ENCODE results near the gene PROKR1. TPM values are rescaled to one million over a fixed set of nuclear protein-coding genes. Genes with fewer than 3 reads are reported as not detected.

PROKR1 gene
- total and polyA plus RNA-seq, 2 donors (not counting 1 experiment from before 2014, with no cell fraction given): 0.01 TPM; not detected in 1

GRCh38 chr2:68695971-68696370 lies 52.6 kb downstream of the PROKR1 start:
- no peaks in the 10 kb centered on the region for H4K20me1 ChIP-seq (ENCODE audit: control insufficient read depth, insufficient read depth, low read length, poor library complexity, severe bottlenecking)
- no peak overlapping the region for H3K9ac ChIP-seq (ENCODE audit: low read length)
- Mint-ChIP-seq H3K27ac (no peak overlapping the region), H3K27me3 (no peaks in the 10 kb centered on the region), H3K9me3 (ENCODE audit: insufficient read depth) (no peaks in the 10 kb centered on the region), H3K4me3 (no peak overlapping the region), H3K4me1 (peaks cover 15% of the 10 kb centered on the region)
- peaks cover 12 to 14% of the 10 kb centered on the region in 2 donors for H3K4me1 ChIP-seq (ENCODE audit: control insufficient read depth in 2 of 2, insufficient read depth in 2 of 2, low read length in 2 of 2)
- WGBS (ENCODE audit: insufficient coverage): 100% methylated on average over 2 of the region's 4 CpGs
- TF ChIP-seq CTCF (IDR thresholded peaks at IDR 0.05) (no peak), EZH2 (IDR thresholded peaks at IDR 0.05; ENCODE audit: borderline replicate concordance, insufficient read depth, low read depth, low read length, poor library complexity, severe bottlenecking) (no peak)
- H3K9me3 ChIP-seq (ENCODE audit: control extremely low read depth in 1 of 3, control insufficient read depth in 2 of 3, insufficient read depth in 1 of 3, low read length in 2 of 3): peaks cover 0 to 3% (median 0%) of the 10 kb centered on the region in 3 donors
- ChIA-PET CTCF (interaction anchor here (1.7 kb wide), 1 partner anchor 13 kb away, joined by 6 read pairs; no protein-coding TSS in a partner anchor), POLR2A (no interaction called here)
- no peaks in the 10 kb centered on the region for H3K27me3 ChIP-seq (replicated peaks in 1 of 4; ENCODE audit: control extremely low read depth in 1 of 4, control insufficient read depth in 3 of 4, insufficient read depth in 4 of 4, low read length in 3 of 4)
- DNase-seq (no peak), ATAC-seq (ENCODE audit: low read depth) (no peak)
- H3K36me3 ChIP-seq (replicated peaks in 1 of 2; ENCODE audit: control extremely low read depth in 1 of 2, control insufficient read depth in 1 of 2, extremely low read depth in 1 of 2, insufficient read depth in 2 of 2, low read length in 1 of 2): no peaks in the 10 kb centered on the region
- H2AFZ ChIP-seq (ENCODE audit: insufficient read depth, low read depth, low read length, poor library complexity, severe bottlenecking): no peak overlapping the region
- no peak overlapping the region for H3K27ac ChIP-seq (ENCODE audit: low read length in 2 of 2)
- H3K4me3 ChIP-seq (ENCODE audit: control extremely low read depth in 1 of 5, extremely low read depth in 1 of 5, insufficient read depth in 1 of 5, low read depth in 2 of 5, low read length in 4 of 5): no peak overlapping the region
- intact Hi-C loops (cut with micrococcal nuclease): no loop called here
- H3K4me2 ChIP-seq (replicated peaks; ENCODE audit: low read depth, low read length, poor library complexity, severe bottlenecking): no peak overlapping the region
- no peaks in the 10 kb centered on the region for H3K79me2 ChIP-seq (ENCODE audit: control insufficient read depth, insufficient read depth, low read length)

GRCh38 chr2:68696554-68696953 lies 53.2 kb downstream of the PROKR1 start:
- WGBS (ENCODE audit: insufficient coverage): no CpG with 5 or more reads among the region's 2 CpGs
- Histone ChIP-seq H3K9me3 (ENCODE audit: control extremely low read depth in 1 of 3, control insufficient read depth in 2 of 3, insufficient read depth in 1 of 3, low read length in 2 of 3) (peaks cover 0 to 3% (median 0%) of the 10 kb centered on the region in 3 donors), H3K9ac (ENCODE audit: low read length) (no peak overlapping the region), H3K79me2 (ENCODE audit: control insufficient read depth, insufficient read depth, low read length) (no peaks in the 10 kb centered on the region), H4K20me1 (ENCODE audit: control insufficient read depth, insufficient read depth, low read length, poor library complexity, severe bottlenecking) (no peaks in the 10 kb centered on the region), H2AFZ (ENCODE audit: insufficient read depth, low read depth, low read length, poor library complexity, severe bottlenecking) (no peak overlapping the region), H3K27me3 (replicated peaks in 1 of 4; ENCODE audit: control extremely low read depth in 1 of 4, control insufficient read depth in 3 of 4, insufficient read depth in 4 of 4, low read length in 3 of 4) (no peaks in the 10 kb centered on the region), H3K4me1 (ENCODE audit: control insufficient read depth in 2 of 2, insufficient read depth in 2 of 2, low read length in 2 of 2) (peaks cover 8 to 9% of the 10 kb centered on the region in 2 donors), H3K27ac (ENCODE audit: low read length in 2 of 2) (no peak overlapping the region), H3K4me3 (ENCODE audit: control extremely low read depth in 1 of 5, extremely low read depth in 1 of 5, insufficient read depth in 1 of 5, low read depth in 2 of 5, low read length in 4 of 5) (no peak overlapping the region), H3K4me2 (replicated peaks; ENCODE audit: low read depth, low read length, poor library complexity, severe bottlenecking) (no peak overlapping the region), H3K36me3 (replicated peaks in 1 of 2; ENCODE audit: control extremely low read depth in 1 of 2, control insufficient read depth in 1 of 2, extremely low read depth in 1 of 2, insufficient read depth in 2 of 2, low read length in 1 of 2) (no peaks in the 10 kb centered on the region)
- ChIA-PET CTCF (interaction anchor here (0.6 to 1.7 kb wide), 4 partner anchors 12 to 233 kb away, joined by 3 to 6 read pairs (median 6); no protein-coding TSS in a partner anchor), POLR2A (no interaction called here)
- DNase-seq: no peak
- no peaks in the 10 kb centered on the region for H3K27me3 Mint-ChIP-seq
- no peak for ATAC-seq (ENCODE audit: low read depth)
- TF ChIP-seq EZH2 (IDR thresholded peaks at IDR 0.05; ENCODE audit: borderline replicate concordance, insufficient read depth, low read depth, low read length, poor library complexity, severe bottlenecking) (no peak), CTCF (IDR thresholded peaks at IDR 0.05) (no peak)
- intact Hi-C loops (cut with micrococcal nuclease): no loop called here
- no peak overlapping the region for H3K4me3 Mint-ChIP-seq
- H3K27ac Mint-ChIP-seq: no peak overlapping the region
- H3K4me1 Mint-ChIP-seq: peaks cover 13% of the 10 kb centered on the region
- H3K9me3 Mint-ChIP-seq (ENCODE audit: insufficient read depth): no peaks in the 10 kb centered on the region

Data from B cell (primary cell).